ENCODE data around the gene RASA3.

RASA3 gene

DNA sequence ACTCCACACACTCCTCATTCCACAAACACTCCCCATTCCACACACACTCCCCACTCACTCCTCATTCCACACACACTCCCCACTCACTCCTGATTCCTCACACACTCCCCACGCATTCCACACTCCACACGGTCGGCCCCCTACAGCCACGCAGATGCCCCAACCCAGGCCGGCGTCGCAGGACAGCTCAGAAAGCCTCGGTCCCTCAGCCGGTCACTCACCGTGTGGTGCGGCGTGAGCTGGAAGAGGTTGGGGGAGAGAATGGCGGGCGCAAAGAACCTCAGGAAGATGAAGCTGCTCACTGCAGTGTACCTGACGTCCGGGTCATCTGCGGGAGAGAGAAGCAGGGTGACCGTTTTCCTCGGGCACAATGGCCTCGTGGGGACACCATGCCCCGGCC is 119.5 kb downstream of the RASA3 start:
- Histone ChIP-seq H3K4me3 (ENCODE audit: control insufficient read depth in 1 of 7, extremely low read depth in 1 of 7, insufficient read depth in 4 of 7, low read depth in 2 of 7, low read length in 6 of 7) (no peak overlapping the region), H3K27ac (ENCODE audit: insufficient read depth in 1 of 2, low read depth in 1 of 2, low read length in 2 of 2, poor library complexity in 1 of 2, severe bottlenecking in 2 of 2) (no peak overlapping the region), H3K9me3 (ENCODE audit: control extremely low read depth in 1 of 5, control insufficient read depth in 4 of 5, insufficient read depth in 2 of 5, low read depth in 1 of 5, low read length in 4 of 5) (peaks cover 0 to 4% (median 0%) of the 10 kb centered on the region in 5 experiments), H3K36me3 (ENCODE audit: control insufficient read depth in 4 of 4, insufficient read depth in 4 of 4, low read length in 3 of 4) (peaks cover 4 to 78% (median 57%) of the 10 kb centered on the region in 4 experiments), H3K27me3 (replicated peaks in 2 of 5; ENCODE audit: control insufficient read depth in 4 of 5, insufficient read depth in 5 of 5, low read length in 4 of 5) (no peaks in the 10 kb centered on the region), H3K4me1 (ENCODE audit: control extremely low read depth in 1 of 4, control insufficient read depth in 4 of 4, insufficient read depth in 4 of 4, low read length in 3 of 4) (no peaks in the 10 kb centered on the region)
- DNase-seq, result no peak
- WGBS (ENCODE audit: insufficient coverage), result 97% methylated on average over 17 of the region's 21 CpGs
- ChIA-PET POLR2A (no interaction called here), CTCF (no interaction called here)

DNA sequence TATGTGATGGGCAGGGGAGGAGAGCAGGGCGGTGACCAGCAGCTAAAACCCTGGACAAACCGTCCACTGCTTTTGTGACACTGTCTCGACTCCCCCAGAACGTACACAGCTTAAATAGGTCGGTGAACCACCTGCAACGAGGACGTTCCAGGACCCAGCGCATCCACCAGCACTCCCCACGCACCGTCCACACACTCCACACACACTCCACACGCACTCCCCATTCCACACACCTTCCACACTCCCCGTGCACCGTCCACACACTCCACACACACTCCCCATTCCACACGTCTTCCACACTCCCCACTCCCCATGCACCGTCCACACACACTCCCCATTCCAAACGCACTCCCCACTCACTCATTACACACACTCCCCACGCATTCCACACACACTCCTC is 120.3 kb downstream of the RASA3 start:
- H3K27ac ChIP-seq (ENCODE audit: insufficient read depth in 1 of 2, low read depth in 1 of 2, low read length in 2 of 2, poor library complexity in 1 of 2, severe bottlenecking in 2 of 2), result no peak overlapping the region
- no peak for DNase-seq
- WGBS (ENCODE audit: insufficient coverage), result 97% methylated on average over 13 of the region's 17 CpGs
- peaks cover 0 to 4% (median 0%) of the 10 kb centered on the region in 5 experiments for H3K9me3 ChIP-seq (ENCODE audit: control extremely low read depth in 1 of 5, control insufficient read depth in 4 of 5, insufficient read depth in 2 of 5, low read depth in 1 of 5, low read length in 4 of 5)
- ChIA-PET POLR2A (interaction anchor here (0.6 to 0.8 kb wide), 2 partner anchors 9 to 55 kb away, joined by 4 to 5 read pairs; no protein-coding TSS in a partner anchor), CTCF (no interaction called here)
- no peaks in the 10 kb centered on the region for H3K4me1 ChIP-seq (ENCODE audit: control extremely low read depth in 1 of 4, control insufficient read depth in 4 of 4, insufficient read depth in 4 of 4, low read length in 3 of 4)
- no peaks in the 10 kb centered on the region for H3K27me3 ChIP-seq (replicated peaks in 2 of 5; ENCODE audit: control insufficient read depth in 4 of 5, insufficient read depth in 5 of 5, low read length in 4 of 5)
- no peak overlapping the region for H3K4me3 ChIP-seq (ENCODE audit: control insufficient read depth in 1 of 7, extremely low read depth in 1 of 7, insufficient read depth in 4 of 7, low read depth in 2 of 7, low read length in 6 of 7)
- H3K36me3 ChIP-seq (ENCODE audit: control insufficient read depth in 4 of 4, insufficient read depth in 4 of 4, low read length in 3 of 4), result peaks cover 4 to 75% (median 51%) of the 10 kb centered on the region in 4 experiments

DNA sequence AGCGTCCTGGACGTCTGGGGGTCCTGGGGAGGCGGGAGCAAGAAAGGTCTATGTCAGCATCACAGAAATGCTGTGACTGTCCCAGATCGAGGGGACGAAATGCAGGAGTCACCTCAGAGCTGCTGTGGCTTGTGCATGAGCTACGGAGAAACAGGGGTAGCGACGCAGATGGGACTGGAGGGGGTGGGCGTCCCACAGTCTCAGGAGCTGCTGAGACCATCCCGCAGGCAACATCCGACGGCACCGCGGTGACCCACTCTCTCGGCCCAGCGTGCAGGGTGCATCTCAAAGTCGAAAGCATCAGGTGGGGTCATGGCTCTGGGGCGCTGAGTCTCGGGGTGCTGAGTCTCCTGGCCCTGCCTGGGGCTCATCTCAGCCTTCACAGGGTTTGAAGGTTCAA is 121.2 kb downstream of the RASA3 start:
- no peak overlapping the region for H3K27ac ChIP-seq (ENCODE audit: insufficient read depth in 1 of 2, low read depth in 1 of 2, low read length in 2 of 2, poor library complexity in 1 of 2, severe bottlenecking in 2 of 2)
- H3K4me1 ChIP-seq (ENCODE audit: control extremely low read depth in 1 of 4, control insufficient read depth in 4 of 4, insufficient read depth in 4 of 4, low read length in 3 of 4), result no peaks in the 10 kb centered on the region
- ChIA-PET POLR2A (no interaction called here), CTCF (no interaction called here)
- H3K9me3 ChIP-seq (ENCODE audit: control extremely low read depth in 1 of 5, control insufficient read depth in 4 of 5, insufficient read depth in 2 of 5, low read depth in 1 of 5, low read length in 4 of 5), result peaks cover 0 to 4% (median 0%) of the 10 kb centered on the region in 5 experiments
- no peak for DNase-seq
- 99% methylated on average over 19 of the region's 19 CpGs for WGBS (ENCODE audit: insufficient coverage)
- peaks cover 4 to 66% (median 44%) of the 10 kb centered on the region in 4 experiments for H3K36me3 ChIP-seq (ENCODE audit: control insufficient read depth in 4 of 4, insufficient read depth in 4 of 4, low read length in 3 of 4)
- H3K4me3 ChIP-seq (ENCODE audit: control insufficient read depth in 1 of 7, extremely low read depth in 1 of 7, insufficient read depth in 4 of 7, low read depth in 2 of 7, low read length in 6 of 7), result no peak overlapping the region
- no peaks in the 10 kb centered on the region for H3K27me3 ChIP-seq (replicated peaks in 2 of 5; ENCODE audit: control insufficient read depth in 4 of 5, insufficient read depth in 5 of 5, low read length in 4 of 5)

DNA sequence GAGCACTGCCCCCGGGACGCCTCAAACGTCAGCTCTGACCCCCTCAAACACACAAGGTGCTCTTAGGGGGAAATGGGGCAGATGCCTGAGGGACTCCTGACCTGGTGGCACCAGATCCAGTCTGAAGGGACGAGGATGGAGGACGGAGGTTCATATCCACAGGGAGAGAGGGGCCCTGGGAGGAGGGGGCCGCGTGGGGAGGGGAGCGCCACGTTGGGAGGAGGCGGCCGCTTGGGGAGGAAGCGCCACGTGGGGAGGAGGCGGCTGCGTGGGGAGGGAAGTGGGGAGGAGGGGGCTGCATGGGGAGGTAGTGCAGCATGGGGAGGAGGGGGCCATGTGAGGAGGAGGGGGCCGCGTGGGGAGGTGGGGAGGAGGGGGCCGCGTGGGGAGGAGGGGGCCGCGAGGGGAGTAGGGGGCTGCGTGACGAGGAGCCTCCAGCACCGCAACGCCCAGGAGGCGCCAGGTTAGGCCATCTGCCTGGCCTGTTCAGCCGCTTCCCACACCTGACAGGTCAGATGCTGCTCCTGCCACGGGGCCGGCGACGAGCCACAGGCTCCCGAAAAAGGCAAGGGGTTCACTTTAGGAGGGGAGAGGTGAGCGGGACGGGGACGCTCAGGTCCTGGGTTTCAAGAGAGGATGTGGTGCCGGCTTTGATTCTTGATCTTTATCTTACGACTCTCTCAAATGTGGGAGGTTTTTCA is 121.9 kb downstream of the RASA3 start:
- Histone ChIP-seq H3K4me1 (ENCODE audit: control extremely low read depth in 1 of 4, control insufficient read depth in 4 of 4, insufficient read depth in 4 of 4, low read length in 3 of 4) (no peaks in the 10 kb centered on the region), H3K36me3 (ENCODE audit: control insufficient read depth in 4 of 4, insufficient read depth in 4 of 4, low read length in 3 of 4) (peaks cover 4 to 59% (median 39%) of the 10 kb centered on the region in 4 experiments), H3K27me3 (replicated peaks in 2 of 5; ENCODE audit: control insufficient read depth in 4 of 5, insufficient read depth in 5 of 5, low read length in 4 of 5) (no peaks in the 10 kb centered on the region), H3K9me3 (ENCODE audit: control extremely low read depth in 1 of 5, control insufficient read depth in 4 of 5, insufficient read depth in 2 of 5, low read depth in 1 of 5, low read length in 4 of 5) (peaks cover 0 to 4% (median 0%) of the 10 kb centered on the region in 5 experiments), H3K27ac (ENCODE audit: insufficient read depth in 1 of 2, low read depth in 1 of 2, low read length in 2 of 2, poor library complexity in 1 of 2, severe bottlenecking in 2 of 2) (no peak overlapping the region), H3K4me3 (ENCODE audit: control insufficient read depth in 1 of 7, extremely low read depth in 1 of 7, insufficient read depth in 4 of 7, low read depth in 2 of 7, low read length in 6 of 7) (no peak overlapping the region)
- 96% methylated on average over 16 of the region's 37 CpGs for WGBS (ENCODE audit: insufficient coverage)
- CTCF ChIA-PET, result no interaction called here
- POLR2A ChIA-PET, result no interaction called here
- DNase-seq, result no peak

DNA sequence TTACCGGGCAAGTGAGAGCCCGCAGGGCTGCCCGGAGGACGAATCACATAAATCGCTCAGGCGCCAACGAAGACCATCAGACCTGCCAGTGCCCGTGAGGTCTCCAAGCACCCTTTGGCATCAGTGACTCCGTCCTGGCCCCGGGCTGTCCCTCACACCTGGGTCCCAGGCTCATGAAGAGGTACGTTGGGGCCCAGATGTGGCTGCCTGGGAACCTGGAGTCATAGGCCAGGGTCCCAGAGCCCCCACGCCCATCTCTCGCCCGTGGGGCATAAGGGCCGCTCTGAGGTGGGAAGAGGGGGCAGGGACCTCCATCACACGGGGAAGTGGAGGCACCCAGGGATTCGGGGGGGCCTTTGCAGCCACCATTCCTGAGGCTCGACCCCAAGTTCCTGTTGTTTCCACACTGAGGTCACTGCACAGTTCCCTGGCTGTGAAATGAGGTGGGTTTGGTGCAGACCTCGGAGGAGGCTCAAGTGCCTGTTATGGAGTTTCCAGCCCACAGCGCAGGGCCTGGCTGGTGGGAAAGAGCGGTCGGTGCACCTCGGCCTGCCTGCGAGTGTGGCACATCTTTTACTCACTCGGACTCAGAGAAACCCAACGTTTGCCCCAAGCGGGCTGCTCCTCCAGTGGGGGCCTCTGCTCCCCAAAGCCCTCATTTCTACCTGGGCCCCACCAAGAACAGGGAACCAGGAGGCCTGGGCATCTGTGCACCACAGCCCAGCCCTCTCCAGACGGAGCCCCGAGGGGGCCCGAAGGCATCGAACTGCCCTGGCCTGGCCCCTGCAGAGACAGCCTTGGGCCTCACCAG is 122.6 kb downstream of the RASA3 start:
- Histone ChIP-seq H3K27ac (ENCODE audit: insufficient read depth in 1 of 2, low read depth in 1 of 2, low read length in 2 of 2, poor library complexity in 1 of 2, severe bottlenecking in 2 of 2) (no peak overlapping the region), H3K27me3 (replicated peaks in 2 of 5; ENCODE audit: control insufficient read depth in 4 of 5, insufficient read depth in 5 of 5, low read length in 4 of 5) (no peaks in the 10 kb centered on the region), H3K36me3 (ENCODE audit: control insufficient read depth in 4 of 4, insufficient read depth in 4 of 4, low read length in 3 of 4) (peaks cover 4 to 56% (median 31%) of the 10 kb centered on the region in 4 experiments), H3K4me1 (ENCODE audit: control extremely low read depth in 1 of 4, control insufficient read depth in 4 of 4, insufficient read depth in 4 of 4, low read length in 3 of 4) (no peaks in the 10 kb centered on the region), H3K4me3 (ENCODE audit: control insufficient read depth in 1 of 7, extremely low read depth in 1 of 7, insufficient read depth in 4 of 7, low read depth in 2 of 7, low read length in 6 of 7) (no peak overlapping the region), H3K9me3 (ENCODE audit: control extremely low read depth in 1 of 5, control insufficient read depth in 4 of 5, insufficient read depth in 2 of 5, low read depth in 1 of 5, low read length in 4 of 5) (peaks cover 0 to 4% (median 0%) of the 10 kb centered on the region in 5 experiments)
- DNase-seq, result no peak
- WGBS (ENCODE audit: insufficient coverage), result 95% methylated on average over 28 of the region's 31 CpGs
- ChIA-PET POLR2A (no interaction called here), CTCF (no interaction called here)

DNA sequence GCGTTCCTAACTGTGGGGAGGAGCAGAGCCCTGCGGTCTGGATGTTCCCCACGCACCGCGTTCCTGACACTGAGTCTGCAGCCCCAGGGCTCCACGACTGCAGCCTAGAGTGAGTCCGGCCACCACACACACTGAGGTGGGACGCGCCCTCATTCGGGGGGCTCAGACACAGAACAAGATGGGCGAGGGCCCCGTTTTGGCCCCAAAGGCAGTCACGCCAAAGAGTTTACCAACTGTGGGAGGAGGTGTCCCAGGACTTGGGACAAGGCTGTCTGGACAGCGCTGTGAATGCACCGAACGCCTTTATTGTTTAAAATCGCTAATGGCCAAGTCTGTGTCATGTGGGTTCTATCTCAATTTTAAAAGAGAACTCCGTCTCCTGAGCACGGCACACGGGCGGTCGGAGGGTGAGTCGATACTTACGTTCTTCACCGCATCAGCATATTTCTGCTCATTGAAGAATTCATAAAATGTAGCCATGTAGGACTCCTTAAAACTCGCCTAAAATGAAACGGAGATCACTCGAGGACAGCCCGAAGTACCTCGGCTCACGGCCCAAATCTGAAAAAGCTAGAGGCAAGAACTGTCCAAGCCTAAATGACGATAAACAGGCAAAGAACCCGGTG is 123.3 kb downstream of the RASA3 start:
- ChIA-PET CTCF (no interaction called here), POLR2A (no interaction called here)
- peaks cover 0 to 4% (median 0%) of the 10 kb centered on the region in 5 experiments for H3K9me3 ChIP-seq (ENCODE audit: control extremely low read depth in 1 of 5, control insufficient read depth in 4 of 5, insufficient read depth in 2 of 5, low read depth in 1 of 5, low read length in 4 of 5)

GRCh38 chr13:114007566-114007965 is 124.9 kb downstream of the RASA3 start:
- Histone ChIP-seq H3K36me3 (ENCODE audit: control insufficient read depth in 4 of 4, insufficient read depth in 4 of 4, low read length in 3 of 4) (peaks cover 3 to 48% (median 26%) of the 10 kb centered on the region in 4 experiments), H3K4me3 (ENCODE audit: control insufficient read depth in 1 of 7, extremely low read depth in 1 of 7, insufficient read depth in 4 of 7, low read depth in 2 of 7, low read length in 6 of 7) (no peak overlapping the region), H3K4me1 (ENCODE audit: control extremely low read depth in 1 of 4, control insufficient read depth in 4 of 4, insufficient read depth in 4 of 4, low read length in 3 of 4) (no peaks in the 10 kb centered on the region), H3K9me3 (ENCODE audit: control extremely low read depth in 1 of 5, control insufficient read depth in 4 of 5, insufficient read depth in 2 of 5, low read depth in 1 of 5, low read length in 4 of 5) (peaks cover 0 to 4% (median 0%) of the 10 kb centered on the region in 5 experiments), H3K27me3 (replicated peaks in 2 of 5; ENCODE audit: control insufficient read depth in 4 of 5, insufficient read depth in 5 of 5, low read length in 4 of 5) (no peaks in the 10 kb centered on the region), H3K27ac (ENCODE audit: insufficient read depth in 1 of 2, low read depth in 1 of 2, low read length in 2 of 2, poor library complexity in 1 of 2, severe bottlenecking in 2 of 2) (no peak overlapping the region)
- no peak for DNase-seq
- ChIA-PET CTCF (no interaction called here), POLR2A (no interaction called here)
- WGBS (ENCODE audit: insufficient coverage), result 97% methylated on average over 11 of the region's 12 CpGs

More for the DNA sequence above, 123.3 kb downstream of the RASA3 start:
- no peaks in the 10 kb centered on the region for H3K4me1 ChIP-seq (ENCODE audit: control extremely low read depth in 1 of 4, control insufficient read depth in 4 of 4, insufficient read depth in 4 of 4, low read length in 3 of 4)
- no peak for DNase-seq
- peaks cover 4 to 51% (median 29%) of the 10 kb centered on the region in 4 experiments for H3K36me3 ChIP-seq (ENCODE audit: control insufficient read depth in 4 of 4, insufficient read depth in 4 of 4, low read length in 3 of 4)
- H3K27ac ChIP-seq (ENCODE audit: insufficient read depth in 1 of 2, low read depth in 1 of 2, low read length in 2 of 2, poor library complexity in 1 of 2, severe bottlenecking in 2 of 2), result no peak overlapping the region
- no peaks in the 10 kb centered on the region for H3K27me3 ChIP-seq (replicated peaks in 2 of 5; ENCODE audit: control insufficient read depth in 4 of 5, insufficient read depth in 5 of 5, low read length in 4 of 5)
- no peak overlapping the region for H3K4me3 ChIP-seq (ENCODE audit: control insufficient read depth in 1 of 7, extremely low read depth in 1 of 7, insufficient read depth in 4 of 7, low read depth in 2 of 7, low read length in 6 of 7)
- WGBS (ENCODE audit: insufficient coverage), result 98% methylated on average over 32 of the region's 33 CpGs
